Activated T-cell treated with anti-CD3 and anti-CD28 coated beads, Interleukin-2, amount 50 U/mL, for 48 hours (primary cell): ENCODE results near the gene CHMP4B.

ENCODE experiments used
- DNase-seq, 2 experiments: peaks; one replicate each; pipeline ENCODE4 v3.0.0-alpha.2; 2020

The CHMP4B gene

GRCh38 chr20:33822423-33822822 lies 11.3 kb downstream of the CHMP4B start:
- no peak for DNase-seq

GRCh38 chr20:33822991-33823390 lies 11.8 kb downstream of the CHMP4B start:
- no peak for DNase-seq

GRCh38 chr20:33824852-33825251 lies 13.7 kb downstream of the CHMP4B start:
- no peak for DNase-seq

- no peak for DNase-seq
Measured at GRCh38 chr20:33825340-33826269, 14.5 kb downstream of the CHMP4B start.

- DNase-seq, result no peak
Measured at GRCh38 chr20:33826270-33826897, 15.2 kb downstream of the CHMP4B start.

- no peak for DNase-seq
Measured at GRCh38 chr20:33827109-33827508, 16.0 kb downstream of the CHMP4B start.

GRCh38 chr20:33827634-33828325 lies 16.6 kb downstream of the CHMP4B start:
- no peak for DNase-seq

- no peak for DNase-seq
Measured at GRCh38 chr20:33828326-33828844, 17.2 kb downstream of the CHMP4B start.

GRCh38 chr20:33828967-33829560 lies 17.9 kb downstream of the CHMP4B start:
- DNase-seq, result no peak

GRCh38 chr20:33829636-33830035 lies 18.5 kb downstream of the CHMP4B start:
- DNase-seq, result no peak

- no peak for DNase-seq
Measured at GRCh38 chr20:33830371-33830770, 19.2 kb downstream of the CHMP4B start.

GRCh38 chr20:33832103-33832804 lies 21.1 kb downstream of the CHMP4B start:
- DNase-seq, result no peak

- no peak for DNase-seq
Measured at GRCh38 chr20:33833333-33833732, 22.2 kb downstream of the CHMP4B start.

GRCh38 chr20:33835615-33836172 lies 24.5 kb downstream of the CHMP4B start:
- no peak for DNase-seq

GRCh38 chr20:33836277-33836676 lies 25.1 kb downstream of the CHMP4B start:
- DNase-seq, result no peak

- no peak for DNase-seq
Measured at GRCh38 chr20:33837096-33837830, 26.1 kb downstream of the CHMP4B start.

GRCh38 chr20:33838035-33838864 lies 27.1 kb downstream of the CHMP4B start:
- DNase-seq, result no peak

- DNase-seq, result no peak
Measured at GRCh38 chr20:33839591-33839990, 28.4 kb downstream of the CHMP4B start.

GRCh38 chr20:33840160-33840559 lies 29.0 kb downstream of the CHMP4B start:
- DNase-seq, result no peak

- DNase-seq, result no peak
Measured at GRCh38 chr20:33840759-33841435, 29.7 kb downstream of the CHMP4B start.
